ENCODE results near the gene HCK.

HCK gene

DNA sequence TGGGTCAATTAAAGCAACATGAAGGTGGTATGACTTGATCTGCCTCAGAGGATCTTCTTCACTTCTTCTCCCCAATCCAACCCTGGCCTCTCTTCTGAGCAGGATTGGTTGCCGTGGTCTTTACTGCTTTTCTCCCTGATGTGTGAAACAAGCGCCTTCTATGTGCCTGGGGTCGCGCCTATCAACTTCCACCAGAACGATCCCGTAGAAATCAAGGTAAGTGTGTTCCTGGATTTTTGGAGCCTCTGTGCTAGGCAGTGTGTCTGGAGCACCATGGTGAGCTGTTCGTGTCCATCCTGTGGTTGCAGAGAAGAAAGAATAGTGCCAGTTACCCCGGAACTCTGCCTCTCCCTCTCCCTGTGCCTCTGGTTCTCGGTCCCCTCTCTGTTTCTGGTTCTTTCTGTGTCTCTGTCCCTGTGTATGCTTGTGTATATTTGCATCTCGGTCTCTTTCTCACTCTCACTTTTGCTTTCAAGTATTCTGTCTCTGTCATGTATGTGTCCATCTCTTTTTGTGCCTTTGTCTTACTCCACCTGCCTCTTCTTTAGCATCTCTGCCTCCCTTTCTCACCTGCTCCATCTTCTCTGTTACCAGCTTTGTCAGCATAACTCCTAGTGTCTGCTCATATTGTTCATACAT lies 81.0 kb downstream of the HCK start:
- no peak for DNase-seq

DNA sequence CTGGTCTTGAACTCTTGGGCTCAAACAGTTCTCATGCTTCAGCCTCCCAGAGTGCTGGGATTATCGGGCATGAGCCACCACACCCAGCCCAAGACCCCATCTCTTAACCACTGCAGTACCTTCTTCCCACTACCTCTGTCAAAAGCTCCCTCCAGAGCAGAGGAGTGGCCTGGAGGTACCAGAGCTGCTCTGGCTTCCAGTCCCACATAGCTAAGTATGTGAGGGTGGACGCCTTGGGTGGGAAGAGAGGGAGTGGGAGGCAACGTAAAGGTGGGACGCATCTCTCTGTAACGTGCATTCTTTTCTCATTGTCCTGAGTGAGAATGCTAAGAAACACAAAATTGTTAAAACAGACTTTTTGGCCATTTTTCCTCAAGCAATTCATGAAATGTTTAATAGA lies 82.0 kb downstream of the HCK start:
- DNase-seq, result no peak

DNA sequence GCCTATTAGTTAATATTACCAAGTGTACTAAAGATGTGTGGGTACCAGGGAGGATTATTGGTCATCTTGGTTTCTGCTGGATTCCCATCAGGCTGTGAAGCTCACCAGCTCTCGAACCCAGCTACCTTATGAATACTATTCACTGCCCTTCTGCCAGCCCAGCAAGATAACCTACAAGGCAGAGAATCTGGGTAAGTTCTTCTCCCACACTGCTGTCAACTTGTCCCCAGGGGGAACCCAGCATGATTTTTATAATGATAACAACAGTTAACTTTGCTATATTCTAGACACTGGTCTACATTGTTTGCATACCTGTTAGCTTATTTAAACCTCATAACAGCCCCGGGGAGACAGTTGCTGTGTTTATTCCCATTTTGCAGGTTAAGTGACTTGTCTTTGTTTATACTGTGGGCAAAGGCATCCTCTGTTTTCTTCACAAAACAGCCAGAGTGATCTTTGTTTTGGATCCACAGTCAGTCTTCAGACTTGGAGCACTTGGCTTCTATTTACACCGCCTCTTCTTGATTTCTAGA lies 84.0 kb downstream of the HCK start:
- DNase-seq, result no peak

DNA sequence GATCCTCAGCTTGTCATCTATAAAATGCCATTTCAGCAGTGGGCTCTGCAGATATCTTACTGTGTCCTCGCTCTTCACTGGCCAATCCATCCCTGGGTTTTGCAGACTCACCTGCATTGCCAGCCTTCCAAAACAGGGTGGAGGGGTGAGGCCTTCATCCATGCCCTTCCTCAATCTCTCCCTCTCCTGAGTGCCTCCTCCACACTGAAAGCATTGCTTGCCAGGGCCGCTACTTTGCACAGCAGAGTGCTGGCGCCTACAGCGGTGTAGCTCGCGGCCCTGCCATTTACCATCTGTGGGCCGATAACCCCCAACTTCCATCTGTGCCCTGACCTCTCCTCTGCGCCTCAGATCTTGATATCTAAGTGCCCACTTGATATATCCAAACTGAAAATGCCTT lies 86.9 kb downstream of the HCK start:
- no peak for DNase-seq

DNA sequence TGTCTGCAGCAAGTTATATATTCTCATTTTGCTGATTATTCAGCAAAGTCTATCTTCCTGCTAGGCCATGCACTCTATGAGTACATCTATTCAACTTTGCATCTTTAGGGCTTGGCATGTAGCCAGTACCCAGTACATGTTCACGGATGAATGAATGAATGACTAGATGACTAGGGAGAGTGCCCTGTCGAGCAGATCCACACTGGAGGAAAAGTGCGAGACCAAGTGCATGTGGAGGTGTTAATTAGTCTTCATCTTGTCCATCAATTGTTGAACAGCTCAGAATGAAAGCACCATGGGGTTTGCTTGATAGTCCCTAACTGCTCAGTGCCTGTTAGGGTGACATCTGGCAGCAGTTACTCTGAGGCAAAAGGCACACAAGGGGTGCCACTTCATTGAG lies 87.9 kb downstream of the HCK start:
- DNase-seq, result no peak

DNA sequence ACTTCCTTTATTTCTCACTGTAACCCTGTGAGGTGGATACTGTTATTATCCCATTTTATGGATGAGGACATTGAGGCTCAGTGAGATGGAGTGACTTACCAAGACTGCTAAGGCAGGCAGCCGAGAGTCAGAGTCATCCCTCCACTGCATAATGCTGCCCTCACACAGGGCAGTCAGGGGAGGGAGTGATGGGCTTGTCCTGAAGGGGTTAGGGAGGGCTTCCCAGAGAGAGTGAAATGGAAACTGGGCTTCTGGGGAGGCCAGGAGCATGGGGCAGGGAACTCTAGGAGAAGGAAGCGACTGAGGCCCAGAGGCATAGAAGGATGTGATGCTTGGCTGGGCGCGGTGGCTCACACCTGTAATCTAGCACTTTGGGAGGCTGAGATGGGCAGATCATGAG lies 88.6 kb downstream of the HCK start:
- DNase-seq, result no peak

DNA sequence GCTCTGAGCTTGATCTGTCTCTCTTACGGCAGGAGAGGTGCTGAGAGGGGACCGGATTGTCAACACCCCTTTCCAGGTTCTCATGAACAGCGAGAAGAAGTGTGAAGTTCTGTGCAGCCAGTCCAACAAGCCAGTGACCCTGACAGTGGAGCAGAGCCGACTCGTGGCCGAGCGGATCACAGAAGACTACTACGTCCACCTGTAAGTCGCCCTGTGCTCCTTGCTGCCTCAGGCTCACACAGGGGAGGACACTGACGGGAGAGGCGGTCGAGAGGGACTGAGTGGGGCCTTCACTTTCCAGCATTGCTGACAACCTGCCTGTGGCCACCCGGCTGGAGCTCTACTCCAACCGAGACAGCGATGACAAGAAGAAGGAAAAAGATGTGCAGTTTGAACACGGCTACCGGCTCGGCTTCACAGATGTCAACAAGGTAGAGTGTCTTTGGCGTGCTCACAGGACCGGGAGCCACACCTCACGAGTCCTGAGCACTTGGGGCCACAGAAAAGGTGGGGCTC lies 89.5 kb downstream of the HCK start:
- DNase-seq, result no peak

DNA sequence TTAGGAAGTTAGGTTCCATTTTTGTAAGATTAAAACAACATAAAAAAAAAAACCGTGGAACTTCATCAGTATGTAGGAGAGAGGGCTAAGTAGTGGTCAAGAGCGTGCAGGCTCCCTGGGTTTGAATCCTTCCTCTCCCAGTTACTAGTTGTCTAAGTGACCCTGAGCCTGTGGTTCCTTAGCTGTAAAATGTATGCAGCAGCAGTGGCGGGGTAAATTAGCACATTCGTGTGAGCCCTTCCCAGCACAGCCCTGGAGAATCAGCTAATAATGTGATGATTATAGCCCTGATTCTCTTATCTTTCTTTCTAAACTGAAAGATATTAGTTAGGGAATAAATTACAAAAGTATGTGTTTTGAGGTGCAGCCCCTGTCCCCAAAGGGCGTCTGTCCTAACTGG lies 90.0 kb downstream of the HCK start:
- DNase-seq, result no peak

DNA sequence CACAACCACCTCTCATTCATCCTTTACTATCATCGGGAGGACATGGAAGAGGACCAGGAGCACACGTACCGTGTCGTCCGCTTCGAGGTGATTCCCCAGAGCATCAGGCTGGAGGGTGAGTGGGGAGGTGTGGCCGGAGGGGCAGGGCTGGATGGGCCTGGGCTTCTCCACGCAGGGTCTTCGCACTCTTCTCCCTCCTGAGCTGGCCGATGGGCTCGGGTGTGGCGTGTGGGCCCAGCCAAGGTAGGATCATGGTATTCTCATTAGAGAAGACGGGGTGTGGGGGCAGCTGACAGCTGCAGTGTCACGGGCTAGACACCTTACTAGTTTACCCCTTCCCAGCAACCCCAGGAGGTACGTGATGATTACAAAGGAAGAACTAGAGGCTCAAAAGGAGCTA lies 90.9 kb downstream of the HCK start:
- no peak for DNase-seq

DNA sequence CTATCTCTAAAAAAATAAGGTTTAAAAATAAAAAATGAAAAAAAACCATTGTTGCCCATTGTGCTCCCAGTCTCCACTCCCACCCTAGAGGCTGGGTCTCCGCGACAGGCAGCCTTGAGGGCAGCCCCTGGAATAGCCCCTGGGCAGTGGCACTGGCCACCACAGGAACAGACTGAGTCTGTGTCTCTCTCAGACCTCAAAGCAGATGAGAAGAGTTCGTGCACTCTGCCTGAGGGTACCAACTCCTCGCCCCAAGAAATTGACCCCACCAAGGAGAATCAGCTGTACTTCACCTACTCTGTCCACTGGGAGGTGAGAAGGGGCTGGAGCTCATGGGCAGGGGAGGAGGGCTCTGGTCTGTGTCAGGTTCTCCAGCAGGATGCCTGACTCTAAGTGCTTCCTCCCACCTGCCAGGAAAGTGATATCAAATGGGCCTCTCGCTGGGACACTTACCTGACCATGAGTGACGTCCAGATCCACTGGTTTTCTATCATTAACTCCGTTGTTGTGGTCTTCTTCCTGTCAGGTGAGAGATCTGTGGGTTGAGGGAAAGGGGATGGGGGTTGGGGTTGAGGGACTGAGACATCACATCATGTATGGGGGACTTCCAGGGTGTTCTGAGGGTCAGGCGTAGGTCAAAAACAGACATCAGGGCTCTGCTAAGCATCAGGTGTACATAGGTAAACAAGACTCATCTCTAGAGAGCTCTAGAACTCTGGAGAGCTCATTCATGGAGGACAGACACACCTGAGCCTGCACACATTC lies 93.0 kb downstream of the HCK start:
- no peak for DNase-seq

DNA sequence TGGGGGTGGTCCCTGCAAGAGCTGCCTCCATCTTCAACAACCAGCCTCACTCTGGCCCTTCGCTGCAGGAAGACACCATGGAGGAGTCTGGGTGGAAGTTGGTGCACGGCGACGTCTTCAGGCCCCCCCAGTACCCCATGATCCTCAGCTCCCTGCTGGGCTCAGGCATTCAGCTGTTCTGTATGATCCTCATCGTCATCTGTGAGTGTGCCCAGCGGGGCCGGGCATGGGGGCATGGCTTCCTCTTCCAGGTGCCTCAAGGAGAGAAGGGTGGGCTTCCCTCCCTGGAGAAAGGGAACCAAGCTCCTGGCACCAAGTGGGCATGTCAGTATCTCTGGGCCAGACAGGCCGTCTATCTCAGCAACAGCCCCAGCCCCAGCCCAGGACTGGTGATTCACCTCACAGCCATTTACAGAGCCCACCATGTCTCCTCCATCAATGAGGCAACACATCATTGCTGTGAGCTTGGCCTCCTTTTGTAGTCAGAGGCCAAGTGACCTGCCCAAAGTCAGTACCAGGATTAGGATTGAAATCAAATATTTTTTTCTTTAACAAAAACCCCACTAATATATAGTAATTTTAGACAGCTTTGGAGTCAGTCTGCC lies 97.6 kb downstream of the HCK start:
- no peak for DNase-seq

DNA sequence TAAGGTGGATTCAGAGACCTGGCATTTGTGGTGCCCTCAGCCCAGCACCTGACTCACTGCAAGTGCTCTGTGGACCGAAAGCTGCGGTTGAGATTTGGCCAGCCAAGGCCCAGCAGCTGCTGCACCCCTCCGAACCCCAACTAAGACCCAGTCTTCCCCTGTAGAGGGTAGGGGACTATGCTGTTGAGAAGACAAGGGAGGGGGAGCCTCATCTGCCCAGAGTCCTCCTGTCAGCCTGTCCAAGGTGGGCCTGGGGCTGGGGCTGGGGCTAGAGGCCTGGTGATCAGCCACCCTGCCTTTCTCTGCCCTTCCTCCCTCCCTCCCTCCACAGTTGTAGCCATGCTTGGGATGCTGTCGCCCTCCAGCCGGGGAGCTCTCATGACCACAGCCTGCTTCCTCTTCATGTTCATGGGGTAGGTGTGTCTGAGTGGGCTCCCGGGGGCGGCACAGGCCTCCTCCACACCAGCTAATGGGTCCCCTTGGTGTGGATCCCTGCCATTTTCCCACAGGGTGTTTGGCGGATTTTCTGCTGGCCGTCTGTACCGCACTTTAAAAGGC lies 98.3 kb downstream of the HCK start:
- DNase-seq, result no peak

Data from suppressor macrophage treated with lipopolysaccharide for 4 hours (primary cell).